ENCODE measurements around the gene ABCA13.

- TF ChIP-seq, protein P1, sequence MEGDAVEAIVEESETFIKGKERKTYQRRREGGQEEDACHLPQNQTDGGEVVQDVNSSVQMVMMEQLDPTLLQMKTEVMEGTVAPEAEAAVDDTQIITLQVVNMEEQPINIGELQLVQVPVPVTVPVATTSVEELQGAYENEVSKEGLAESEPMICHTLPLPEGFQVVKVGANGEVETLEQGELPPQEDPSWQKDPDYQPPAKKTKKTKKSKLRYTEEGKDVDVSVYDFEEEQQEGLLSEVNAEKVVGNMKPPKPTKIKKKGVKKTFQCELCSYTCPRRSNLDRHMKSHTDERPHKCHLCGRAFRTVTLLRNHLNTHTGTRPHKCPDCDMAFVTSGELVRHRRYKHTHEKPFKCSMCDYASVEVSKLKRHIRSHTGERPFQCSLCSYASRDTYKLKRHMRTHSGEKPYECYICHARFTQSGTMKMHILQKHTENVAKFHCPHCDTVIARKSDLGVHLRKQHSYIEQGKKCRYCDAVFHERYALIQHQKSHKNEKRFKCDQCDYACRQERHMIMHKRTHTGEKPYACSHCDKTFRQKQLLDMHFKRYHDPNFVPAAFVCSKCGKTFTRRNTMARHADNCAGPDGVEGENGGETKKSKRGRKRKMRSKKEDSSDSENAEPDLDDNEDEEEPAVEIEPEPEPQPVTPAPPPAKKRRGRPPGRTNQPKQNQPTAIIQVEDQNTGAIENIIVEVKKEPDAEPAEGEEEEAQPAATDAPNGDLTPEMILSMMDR (IDR thresholded peaks at IDR 0.05; ENCODE audit: low read depth, low read length, poor library complexity, severe bottlenecking): no peak
- no peak for TF ChIP-seq EZH2phosphoT487 (IDR thresholded peaks at IDR 0.05; ENCODE audit: borderline replicate concordance, low read length)
These were observed 21.2 kb upstream of the ABCA13 start for GRCh38 chr7:48150086-48150485.

All from DOHH2 (cell line).